Neutrophil (primary cell): ENCODE data around the gene DENND1A.
"Not testable (repeated sequence)": the region's sequence is repeated elsewhere in the genome, so short reads cannot be mapped to it uniquely, and the experiment has no call there.

ENCODE experiments used
- H3K27ac ChIP-seq: fragments of 200-600 bp; sonication (generic); 2 replicates; pipeline ENCODE4 v1.5.1; 2016; ENCODE audit warnings: mild to moderate bottlenecking, moderate library complexity
- H3K27me3 ChIP-seq: fragments of 200-600 bp; sonication (generic); 2 replicates; pipeline ENCODE4 v1.6.0; 2016; ENCODE audit warnings: mild to moderate bottlenecking
- H3K36me3 ChIP-seq: fragments of 200-600 bp; sonication (generic); 2 replicates; pipeline ENCODE4 v1.5.1; 2017
- H3K4me1 ChIP-seq, 2 experiments: fragments of 200-600 bp in 1 of 2; sonication (generic) in 1 of 2; 1 replicate in 1 of 2; 2 replicates in 1 of 2; pipeline versions ENCODE4 v1.5.1 to v1.6.1; 2013 to 2016; ENCODE audit warnings: low read depth in 1 of 2, low read length in 1 of 2, mild to moderate bottlenecking in 1 of 2, moderate library complexity in 1 of 2; ENCODE audit not compliant: control insufficient read depth in 1 of 2, insufficient read depth in 1 of 2
- H3K4me3 ChIP-seq, 2 experiments: fragments of 200-600 bp in 1 of 2; sonication (generic) in 1 of 2; 1 replicate in 1 of 2; 2 replicates in 1 of 2; pipeline ENCODE4 v1.5.1; 2013 to 2016; ENCODE audit warnings: low read depth in 1 of 2, low read length in 1 of 2, mild to moderate bottlenecking in 1 of 2, moderate library complexity in 1 of 2
- H3K9me3 ChIP-seq: fragments of 200-600 bp; sonication (generic); 2 replicates; pipeline ENCODE4 v1.5.1; 2016
- TF ChIP-seq, protein P1 (sequence below): fragments of 200-600 bp; sonication (generic); IDR thresholded peaks from 2 replicates; pipeline ENCODE4 v1.5.1; 2016; ENCODE audit warnings: antibody characterized with exemption

DENND1A gene

DNA sequence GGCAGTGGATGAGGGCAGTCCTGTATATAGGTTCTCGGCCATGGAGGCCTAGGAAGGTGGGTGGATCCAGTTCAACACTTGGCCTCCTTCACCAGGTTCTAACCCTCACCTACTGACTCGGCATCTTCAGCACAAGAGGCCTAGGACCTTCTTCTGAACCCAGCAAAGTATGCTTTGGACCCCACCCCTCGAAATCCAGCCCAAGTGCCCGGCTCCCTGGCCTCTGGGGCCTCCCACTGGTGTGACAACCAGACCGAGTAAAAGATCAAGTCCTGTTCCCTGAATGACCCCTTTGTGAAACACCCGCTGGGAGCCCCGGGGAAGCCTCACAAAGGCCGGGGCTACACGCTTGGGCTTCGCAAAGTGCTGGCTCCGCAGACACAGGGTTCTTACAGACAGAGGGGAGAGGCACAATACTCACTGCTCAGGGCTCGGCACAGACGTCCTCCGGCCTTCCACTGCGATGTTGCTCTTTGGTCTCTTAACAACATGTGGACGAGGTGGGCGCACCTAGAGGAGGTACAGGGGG lies 526.9 kb downstream of the DENND1A start:
- H3K36me3 ChIP-seq = peaks cover 51% of the 10 kb centered on the region
- H3K4me1 ChIP-seq = no peaks in the 10 kb centered on the region
- H3K4me3 ChIP-seq = no peak overlapping the region
- no peak overlapping the region for H3K27ac ChIP-seq
- no peaks in the 10 kb centered on the region for H3K27me3 ChIP-seq
- H3K9me3 ChIP-seq = no peaks in the 10 kb centered on the region
- TF ChIP-seq, protein P1, sequence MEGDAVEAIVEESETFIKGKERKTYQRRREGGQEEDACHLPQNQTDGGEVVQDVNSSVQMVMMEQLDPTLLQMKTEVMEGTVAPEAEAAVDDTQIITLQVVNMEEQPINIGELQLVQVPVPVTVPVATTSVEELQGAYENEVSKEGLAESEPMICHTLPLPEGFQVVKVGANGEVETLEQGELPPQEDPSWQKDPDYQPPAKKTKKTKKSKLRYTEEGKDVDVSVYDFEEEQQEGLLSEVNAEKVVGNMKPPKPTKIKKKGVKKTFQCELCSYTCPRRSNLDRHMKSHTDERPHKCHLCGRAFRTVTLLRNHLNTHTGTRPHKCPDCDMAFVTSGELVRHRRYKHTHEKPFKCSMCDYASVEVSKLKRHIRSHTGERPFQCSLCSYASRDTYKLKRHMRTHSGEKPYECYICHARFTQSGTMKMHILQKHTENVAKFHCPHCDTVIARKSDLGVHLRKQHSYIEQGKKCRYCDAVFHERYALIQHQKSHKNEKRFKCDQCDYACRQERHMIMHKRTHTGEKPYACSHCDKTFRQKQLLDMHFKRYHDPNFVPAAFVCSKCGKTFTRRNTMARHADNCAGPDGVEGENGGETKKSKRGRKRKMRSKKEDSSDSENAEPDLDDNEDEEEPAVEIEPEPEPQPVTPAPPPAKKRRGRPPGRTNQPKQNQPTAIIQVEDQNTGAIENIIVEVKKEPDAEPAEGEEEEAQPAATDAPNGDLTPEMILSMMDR = no peak

GRCh38 chr9:123401879-123402513 lies 527.9 kb downstream of the DENND1A start:
- H3K27ac ChIP-seq = no peak overlapping the region
- no peaks in the 10 kb centered on the region for H3K9me3 ChIP-seq
- TF ChIP-seq, protein P1 = no peak

DNA sequence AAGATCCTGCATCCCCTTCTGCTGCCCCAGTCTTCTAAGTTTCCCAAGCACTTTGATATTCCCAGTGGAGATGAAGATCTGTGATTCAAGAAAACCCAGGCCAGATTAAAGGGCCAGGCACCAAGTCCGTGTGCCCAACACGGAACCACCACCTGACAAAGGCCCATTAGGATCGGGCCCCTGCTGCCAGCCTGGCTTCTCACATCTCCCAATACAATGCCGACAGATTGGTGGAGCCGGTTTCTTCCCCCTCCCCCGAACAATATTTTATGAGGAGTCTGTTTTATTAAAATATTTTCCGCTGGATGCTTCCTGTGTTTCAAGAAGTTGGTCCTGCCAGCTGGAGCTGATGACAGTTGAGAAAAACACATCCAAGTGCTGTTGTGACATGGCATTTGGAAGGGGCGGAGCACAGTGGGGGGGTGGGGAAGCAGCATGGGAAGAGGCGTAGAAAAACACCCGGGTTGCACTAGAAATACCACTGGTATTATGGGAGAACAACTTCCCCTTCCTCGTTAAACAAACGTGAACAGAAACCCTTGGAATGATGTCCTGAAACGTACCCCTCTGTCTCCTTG lies 528.9 kb downstream of the DENND1A start:
- TF ChIP-seq, protein P1 = no peak
- no peaks in the 10 kb centered on the region for H3K9me3 ChIP-seq
- H3K36me3 ChIP-seq = peaks cover 51% of the 10 kb centered on the region
- H3K4me1 ChIP-seq = no peaks in the 10 kb centered on the region
- no peaks in the 10 kb centered on the region for H3K27me3 ChIP-seq
- H3K27ac ChIP-seq = no peak overlapping the region
- H3K4me3 ChIP-seq = no peak overlapping the region

More at GRCh38 chr9:123401879-123402513, 527.9 kb downstream of the DENND1A start:
- Histone ChIP-seq H3K36me3 (peaks cover 51% of the 10 kb centered on the region), H3K27me3 (no peaks in the 10 kb centered on the region), H3K4me1 (no peaks in the 10 kb centered on the region), H3K4me3 (no peak overlapping the region)

DNA sequence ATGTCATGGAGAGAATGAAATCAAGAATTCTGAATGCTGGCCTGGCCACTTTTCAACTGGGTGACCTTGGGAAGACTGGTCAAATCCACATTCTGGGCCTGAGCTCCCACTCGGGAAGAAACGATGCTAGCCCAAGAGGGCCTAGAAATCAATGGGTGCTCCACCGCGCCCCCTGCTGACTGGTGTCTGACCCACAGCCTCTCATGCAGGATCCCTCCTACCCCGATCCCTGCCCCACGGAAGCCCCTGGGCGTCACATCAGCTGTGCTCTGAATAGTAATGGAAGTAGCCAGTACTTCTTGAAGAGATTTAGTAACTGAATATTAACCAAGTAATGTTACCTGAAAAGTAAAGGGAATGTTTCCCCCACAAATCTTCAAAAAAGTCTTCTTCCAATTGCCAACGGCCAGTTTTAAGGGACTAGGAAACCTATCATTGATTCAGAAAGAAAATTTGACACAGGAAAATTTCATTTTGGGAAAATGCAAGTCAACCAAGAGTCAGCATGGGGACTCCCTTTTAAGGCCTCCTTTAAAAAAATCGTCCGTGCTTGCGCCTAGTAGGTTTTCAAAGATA lies 530.0 kb downstream of the DENND1A start:
- Histone ChIP-seq H3K4me1 (no peaks in the 10 kb centered on the region), H3K36me3 (peaks cover 58% of the 10 kb centered on the region), H3K27ac (no peak overlapping the region), H3K27me3 (no peaks in the 10 kb centered on the region), H3K9me3 (no peaks in the 10 kb centered on the region), H3K4me3 (no peak overlapping the region)
- TF ChIP-seq, protein P1 = no peak

- not testable (repeated sequence) for H3K27ac ChIP-seq, H3K4me3 ChIP-seq, H3K27me3 ChIP-seq, H3K9me3 ChIP-seq, H3K4me1 ChIP-seq
- H3K36me3 ChIP-seq = peaks cover 61% of the 10 kb centered on the region
These were observed 531.0 kb downstream of the DENND1A start for GRCh38 chr9:123398938-123399337.

- H3K27me3 ChIP-seq = no peaks in the 10 kb centered on the region
- no peak overlapping the region for H3K27ac ChIP-seq
- TF ChIP-seq, protein P1 = no peak
- no peak overlapping the region for H3K4me3 ChIP-seq
- no peaks in the 10 kb centered on the region for H3K9me3 ChIP-seq
- H3K4me1 ChIP-seq = no peaks in the 10 kb centered on the region
- H3K36me3 ChIP-seq = peaks cover 55% of the 10 kb centered on the region
These were observed 532.0 kb downstream of the DENND1A start for GRCh38 chr9:123397975-123398374.
